Caco-2 (cell line): ENCODE measurements around the gene TFPT. TPM values are rescaled to one million over a fixed set of nuclear protein-coding genes. Genes with fewer than 3 reads are reported as not detected.

Experiments
- BruUV-seq: library from RNA; stranded (reverse); fragments of 400-500 nt; replicated peaks from 2 replicates; lab custom pipeline; 2021; lab: Mats Ljungman, UMichigan
- CTCF ChIA-PET: fragments of 300-600 bp; sonication (Branson Sonifier 250); formaldehyde crosslinking; loops from one replicate; lab custom pipeline; 2022; ENCODE audit warnings: antibody characterized with exemption; lab: Charles Lee
- POLR2A ChIA-PET: fragments of 300-600 bp; sonication (Branson Sonifier 250); formaldehyde crosslinking; loops from one replicate; lab custom pipeline; 2022; ENCODE audit warnings: antibody characterized with exemption; lab: Charles Lee
- DNase-seq, 2 experiments: peaks; one replicate each; pipeline versions ENCODE4 v3.0.0 to v3.0.0-alpha.2; 2020 to 2022
- H3K27me3 ChIP-seq: replicated peaks from 2 replicates; pipeline ENCODE4 v1.6.0; 2011; ENCODE audit warnings: low read length; ENCODE audit not compliant: control insufficient read depth, insufficient read depth
- H3K36me3 ChIP-seq: 2 replicates; pipeline ENCODE4 v1.5.1; 2011; ENCODE audit warnings: low read length; ENCODE audit not compliant: control insufficient read depth, insufficient read depth
- H3K4me1 ChIP-seq: fragments of 250-450 bp; sonication (Bioruptor Pico); 2 replicates; pipeline ENCODE4 v1.5.1; 2020; ENCODE audit warnings: mild to moderate bottlenecking
- H3K4me3 ChIP-seq: 2 replicates; pipeline ENCODE4 v1.5.1; 2011; ENCODE audit warnings: low read depth, mild to moderate bottlenecking, control low read depth, low read length
- H3K9me3 ChIP-seq: fragments of 250-450 bp; sonication (Bioruptor Pico); 2 replicates; pipeline ENCODE4 v1.5.1; 2020; ENCODE audit warnings: mild to moderate bottlenecking, moderate library complexity
- H3K27ac Mint-ChIP-seq: one replicate; pipeline ENCODE4 v1.8.0; 2022; ENCODE audit warnings: mixed read lengths; ENCODE audit not compliant: unreplicated experiment
- H3K27me3 Mint-ChIP-seq: one replicate; pipeline ENCODE4 v1.8.0; 2022; ENCODE audit warnings: mixed read lengths; ENCODE audit not compliant: insufficient read depth, unreplicated experiment
- H3K36me3 Mint-ChIP-seq: one replicate; pipeline ENCODE4 v1.8.0; 2022; ENCODE audit warnings: mild to moderate bottlenecking, mixed read lengths; ENCODE audit not compliant: insufficient read depth, unreplicated experiment
- H3K4me1 Mint-ChIP-seq: one replicate; pipeline ENCODE4 v1.8.0; 2022; ENCODE audit warnings: low read depth, mixed read lengths; ENCODE audit not compliant: unreplicated experiment
- H3K4me3 Mint-ChIP-seq: one replicate; pipeline ENCODE4 v1.8.0; 2022; ENCODE audit warnings: mild to moderate bottlenecking, moderate library complexity, mixed read lengths; ENCODE audit not compliant: unreplicated experiment
- H3K9me3 Mint-ChIP-seq: one replicate; pipeline ENCODE4 v1.8.0; 2022; ENCODE audit warnings: mixed read lengths; ENCODE audit not compliant: unreplicated experiment
- CTCF ChIP-seq, 2 experiments: fragments of 200-600 bp in 1 of 2; IDR thresholded peaks; 1 replicate in 1 of 2; 2 replicates in 1 of 2; pipeline versions ENCODE4 v1.5.1 to v1.8.0; 2011 to 2022; ENCODE audit warnings: antibody characterized with exemption in 1 of 2, control low read depth in 1 of 2, inconsistent platforms in 1 of 2, low read depth in 1 of 2, low read length in 1 of 2, mild to moderate bottlenecking in 1 of 2, moderate library complexity in 1 of 2; ENCODE audit not compliant: insufficient read depth in 1 of 2, severe bottlenecking in 1 of 2, unreplicated experiment in 1 of 2
- intact Hi-C: fragments of 100-400 bp; cut with micrococcal nuclease; formaldehyde crosslinking; loops from one replicate; pipeline ENCODE4 v1.10.0; 2022; ENCODE audit not compliant: unreplicated experiment
- total RNA-seq: library from RNA; stranded (reverse); gene quantifications from 2 replicates; pipeline ENCODE4 v1.2.3, GENCODE V29; 2022

TFPT gene
- total RNA-seq, 1 experiment from 2014 or later = 23.0 TPM

GRCh38 chr19:54105796-54106195, 9.7 kb downstream of the TFPT start:
- DNase-seq = no peak
- H3K4me1 ChIP-seq = no peaks in the 10 kb centered on the region
- BruUV-seq = no TSS peak
- CTCF ChIA-PET = interaction anchor here (0.8 kb wide), 1 partner anchor 9 kb away, joined by 3 read pairs; no protein-coding TSS in a partner anchor
- peak overlapping the region; percentile 60 for H3K27ac Mint-ChIP-seq
- peaks cover 2% of the 10 kb centered on the region for H3K36me3 ChIP-seq
- POLR2A ChIA-PET = no interaction called here
- H3K9me3 Mint-ChIP-seq = no peaks in the 10 kb centered on the region
- H3K36me3 Mint-ChIP-seq = peaks cover 60% of the 10 kb centered on the region
- H3K9me3 ChIP-seq = no peaks in the 10 kb centered on the region
- no peaks in the 10 kb centered on the region for H3K27me3 Mint-ChIP-seq
- H3K4me1 Mint-ChIP-seq = peaks cover 13% of the 10 kb centered on the region
- H3K27me3 ChIP-seq = no peaks in the 10 kb centered on the region
- intact Hi-C loops = no loop called here
- no peak for TF ChIP-seq CTCF (IDR thresholded peaks at IDR 0.05; ENCODE audit: insufficient read depth in 1 of 2, low read depth in 1 of 2, low read length in 1 of 2, severe bottlenecking in 1 of 2, unreplicated experiment in 1 of 2)
- no peak overlapping the region for H3K4me3 Mint-ChIP-seq
- H3K4me3 ChIP-seq = no peak overlapping the region

GRCh38 chr19:54104998-54105715, 10.3 kb downstream of the TFPT start:
- H3K9me3 Mint-ChIP-seq = no peaks in the 10 kb centered on the region
- no peak overlapping the region for H3K4me3 Mint-ChIP-seq
- ChIA-PET POLR2A (no interaction called here), CTCF (no interaction called here)
- H3K4me1 Mint-ChIP-seq = peaks cover 13% of the 10 kb centered on the region
- Histone ChIP-seq H3K4me3 (no peak overlapping the region), H3K27me3 (no peaks in the 10 kb centered on the region), H3K36me3 (peaks cover 2% of the 10 kb centered on the region), H3K9me3 (no peaks in the 10 kb centered on the region), H3K4me1 (no peaks in the 10 kb centered on the region)
- no TSS peak for BruUV-seq
- no peak for TF ChIP-seq CTCF (IDR thresholded peaks at IDR 0.05; ENCODE audit: insufficient read depth in 1 of 2, low read depth in 1 of 2, low read length in 1 of 2, severe bottlenecking in 1 of 2, unreplicated experiment in 1 of 2)
- no peak for DNase-seq
- no peaks in the 10 kb centered on the region for H3K27me3 Mint-ChIP-seq
- H3K36me3 Mint-ChIP-seq = peaks cover 53% of the 10 kb centered on the region
- intact Hi-C loops = no loop called here
- H3K27ac Mint-ChIP-seq = peak overlapping the region; percentile 60

GRCh38 chr19:54102421-54103169, 12.9 kb downstream of the TFPT start, which contains the start of gene NDUFA3:
TSS of gene NDUFA3 (plus strand) at chr19:54102855. CDS start at chr19:54102879, 24 bp downstream.
- Mint-ChIP-seq H3K27me3 (no peaks in the 10 kb centered on the region), H3K4me3 (peak within 1 kb of the TSS; percentile 92), H3K27ac (peak within 1 kb of the TSS; percentile 90), H3K36me3 (peaks cover 34% of the 10 kb centered on the region), H3K9me3 (no peaks in the 10 kb centered on the region), H3K4me1 (peaks cover 10% of the 10 kb centered on the region)
- POLR2A ChIA-PET = no interaction called here
- no peak for TF ChIP-seq CTCF (IDR thresholded peaks at IDR 0.05; ENCODE audit: insufficient read depth in 1 of 2, low read depth in 1 of 2, low read length in 1 of 2, severe bottlenecking in 1 of 2, unreplicated experiment in 1 of 2)
- Histone ChIP-seq H3K36me3 (no peaks in the 10 kb centered on the region), H3K27me3 (no peaks in the 10 kb centered on the region), H3K4me1 (no peaks in the 10 kb centered on the region), H3K4me3 (peak within 1 kb of the TSS; percentile 85), H3K9me3 (no peaks in the 10 kb centered on the region)
- CTCF ChIA-PET = no interaction called here
- intact Hi-C loops = loop anchor here (1.0 kb wide), 2 partner anchors 13 to 35 kb away; partner anchors contain the start of genes CNOT3, PRPF31 and TFPT
- no TSS peak for BruUV-seq
- peak; percentile 99 for DNase-seq
